Measurements from ENCODE around the gene ARHGEF28. TPM values are rescaled to one million over a fixed set of nuclear protein-coding genes. Genes with fewer than 3 reads are reported as not detected.

The ARHGEF28 gene
- polyA plus RNA-seq, 1 donor, result 16.6 TPM

- Histone ChIP-seq H3K36me3 (ENCODE audit: control insufficient read depth, insufficient read depth, low read length) (no peaks in the 10 kb centered on the region), H3K9me3 (ENCODE audit: control insufficient read depth, low read depth, low read length) (no peaks in the 10 kb centered on the region), H3K27me3 (ENCODE audit: control insufficient read depth, insufficient read depth, low read length) (no peaks in the 10 kb centered on the region), H3K4me1 (ENCODE audit: control insufficient read depth, insufficient read depth, low read length) (no peaks in the 10 kb centered on the region), H3K4me3 (ENCODE audit: low read length) (no peak overlapping the region), H3K27ac (ENCODE audit: low read length) (no peak overlapping the region)
- DNase-seq, result peak; percentile 33 to 60
- WGBS (ENCODE audit: insufficient coverage, low lambda C conversion rate), result no CpG with 5 or more reads among the region's 2 CpGs
Measured at GRCh38 chr5:73637565-73637964, 11.6 kb downstream of the ARHGEF28 start.

GRCh38 chr5:73638344-73639095 is 12.5 kb downstream of the ARHGEF28 start:
- H3K36me3 ChIP-seq (ENCODE audit: control insufficient read depth, insufficient read depth, low read length), result no peaks in the 10 kb centered on the region
- no peaks in the 10 kb centered on the region for H3K9me3 ChIP-seq (ENCODE audit: control insufficient read depth, low read depth, low read length)
- 72% methylated on average over 2 of the region's 4 CpGs for WGBS (ENCODE audit: insufficient coverage, low lambda C conversion rate)
- no peak overlapping the region for H3K27ac ChIP-seq (ENCODE audit: low read length)
- no peaks in the 10 kb centered on the region for H3K27me3 ChIP-seq (ENCODE audit: control insufficient read depth, insufficient read depth, low read length)
- no peak for DNase-seq
- H3K4me3 ChIP-seq (ENCODE audit: low read length), result no peak overlapping the region
- H3K4me1 ChIP-seq (ENCODE audit: control insufficient read depth, insufficient read depth, low read length), result no peaks in the 10 kb centered on the region

GRCh38 chr5:73640861-73641320 is 14.9 kb downstream of the ARHGEF28 start:
- no peak overlapping the region for H3K27ac ChIP-seq (ENCODE audit: low read length)
- WGBS (ENCODE audit: insufficient coverage, low lambda C conversion rate), result no CpG with 5 or more reads among the region's 1 CpG

GRCh38 chr5:73641811-73642210 is 15.8 kb downstream of the ARHGEF28 start:
- no peaks in the 10 kb centered on the region for H3K27me3 ChIP-seq (ENCODE audit: control insufficient read depth, insufficient read depth, low read length)
- DNase-seq, result no peak
- WGBS (ENCODE audit: insufficient coverage, low lambda C conversion rate), result no CpG with 5 or more reads among the region's 5 CpGs
- H3K9me3 ChIP-seq (ENCODE audit: control insufficient read depth, low read depth, low read length), result no peaks in the 10 kb centered on the region
- H3K4me3 ChIP-seq (ENCODE audit: low read length), result no peak overlapping the region
- H3K4me1 ChIP-seq (ENCODE audit: control insufficient read depth, insufficient read depth, low read length), result no peaks in the 10 kb centered on the region
- H3K36me3 ChIP-seq (ENCODE audit: control insufficient read depth, insufficient read depth, low read length), result no peaks in the 10 kb centered on the region
- no peak overlapping the region for H3K27ac ChIP-seq (ENCODE audit: low read length)

More at GRCh38 chr5:73640861-73641320, 14.9 kb downstream of the ARHGEF28 start:
- Histone ChIP-seq H3K4me3 (ENCODE audit: low read length) (no peak overlapping the region), H3K4me1 (ENCODE audit: control insufficient read depth, insufficient read depth, low read length) (no peaks in the 10 kb centered on the region), H3K27me3 (ENCODE audit: control insufficient read depth, insufficient read depth, low read length) (no peaks in the 10 kb centered on the region), H3K36me3 (ENCODE audit: control insufficient read depth, insufficient read depth, low read length) (no peaks in the 10 kb centered on the region), H3K9me3 (ENCODE audit: control insufficient read depth, low read depth, low read length) (no peaks in the 10 kb centered on the region)
- no peak for DNase-seq

- no peaks in the 10 kb centered on the region for H3K4me1 ChIP-seq (ENCODE audit: control insufficient read depth, insufficient read depth, low read length)
- no peaks in the 10 kb centered on the region for H3K9me3 ChIP-seq (ENCODE audit: control insufficient read depth, low read depth, low read length)
- H3K27ac ChIP-seq (ENCODE audit: low read length), result no peak overlapping the region
- no peak for DNase-seq
- WGBS (ENCODE audit: insufficient coverage, low lambda C conversion rate), result 75% methylated on average over 3 of the region's 4 CpGs
- no peaks in the 10 kb centered on the region for H3K27me3 ChIP-seq (ENCODE audit: control insufficient read depth, insufficient read depth, low read length)
- no peak overlapping the region for H3K4me3 ChIP-seq (ENCODE audit: low read length)
- no peaks in the 10 kb centered on the region for H3K36me3 ChIP-seq (ENCODE audit: control insufficient read depth, insufficient read depth, low read length)
Measured at GRCh38 chr5:73642344-73642743, 16.3 kb downstream of the ARHGEF28 start.

GRCh38 chr5:73644385-73644963 is 18.5 kb downstream of the ARHGEF28 start:
- WGBS (ENCODE audit: insufficient coverage, low lambda C conversion rate), result no CpG with 5 or more reads among the region's 3 CpGs
- no peak for DNase-seq
- Histone ChIP-seq H3K27ac (ENCODE audit: low read length) (no peak overlapping the region), H3K36me3 (ENCODE audit: control insufficient read depth, insufficient read depth, low read length) (no peaks in the 10 kb centered on the region), H3K4me1 (ENCODE audit: control insufficient read depth, insufficient read depth, low read length) (peaks cover 3% of the 10 kb centered on the region), H3K4me3 (ENCODE audit: low read length) (no peak overlapping the region), H3K9me3 (ENCODE audit: control insufficient read depth, low read depth, low read length) (no peaks in the 10 kb centered on the region), H3K27me3 (ENCODE audit: control insufficient read depth, insufficient read depth, low read length) (no peaks in the 10 kb centered on the region)

GRCh38 chr5:73647721-73648120 is 21.7 kb downstream of the ARHGEF28 start:
- no peak for DNase-seq
- Histone ChIP-seq H3K36me3 (ENCODE audit: control insufficient read depth, insufficient read depth, low read length) (no peaks in the 10 kb centered on the region), H3K27ac (ENCODE audit: low read length) (peak overlapping the region; percentile 85), H3K27me3 (ENCODE audit: control insufficient read depth, insufficient read depth, low read length) (no peaks in the 10 kb centered on the region), H3K4me1 (ENCODE audit: control insufficient read depth, insufficient read depth, low read length) (peaks cover 3% of the 10 kb centered on the region), H3K9me3 (ENCODE audit: control insufficient read depth, low read depth, low read length) (no peaks in the 10 kb centered on the region), H3K4me3 (ENCODE audit: low read length) (no peak overlapping the region)

- Histone ChIP-seq H3K4me3 (ENCODE audit: low read length) (no peak overlapping the region), H3K27me3 (ENCODE audit: control insufficient read depth, insufficient read depth, low read length) (no peaks in the 10 kb centered on the region), H3K4me1 (ENCODE audit: control insufficient read depth, insufficient read depth, low read length) (peaks cover 3% of the 10 kb centered on the region), H3K9me3 (ENCODE audit: control insufficient read depth, low read depth, low read length) (no peaks in the 10 kb centered on the region), H3K27ac (ENCODE audit: low read length) (peak overlapping the region; percentile 85), H3K36me3 (ENCODE audit: control insufficient read depth, insufficient read depth, low read length) (no peaks in the 10 kb centered on the region)
- DNase-seq, result peak; percentile 55 to 72
- WGBS (ENCODE audit: insufficient coverage, low lambda C conversion rate), result no CpG with 5 or more reads among the region's 1 CpG
Measured at GRCh38 chr5:73648515-73648914, 22.5 kb downstream of the ARHGEF28 start.

- Histone ChIP-seq H3K9me3 (ENCODE audit: control insufficient read depth, low read depth, low read length) (no peaks in the 10 kb centered on the region), H3K27me3 (ENCODE audit: control insufficient read depth, insufficient read depth, low read length) (no peaks in the 10 kb centered on the region), H3K4me3 (ENCODE audit: low read length) (no peak overlapping the region), H3K4me1 (ENCODE audit: control insufficient read depth, insufficient read depth, low read length) (peaks cover 11% of the 10 kb centered on the region), H3K27ac (ENCODE audit: low read length) (no peak overlapping the region), H3K36me3 (ENCODE audit: control insufficient read depth, insufficient read depth, low read length) (no peaks in the 10 kb centered on the region)
- DNase-seq, result no peak
- WGBS (ENCODE audit: insufficient coverage, low lambda C conversion rate), result no CpG with 5 or more reads among the region's 3 CpGs
Measured at GRCh38 chr5:73649926-73650325, 23.9 kb downstream of the ARHGEF28 start.

GRCh38 chr5:73652391-73652790 is 26.4 kb downstream of the ARHGEF28 start:
- H3K4me3 ChIP-seq (ENCODE audit: low read length), result no peak overlapping the region
- no peak for DNase-seq
- no CpG with 5 or more reads among the region's 2 CpGs for WGBS (ENCODE audit: insufficient coverage, low lambda C conversion rate)
- no peaks in the 10 kb centered on the region for H3K36me3 ChIP-seq (ENCODE audit: control insufficient read depth, insufficient read depth, low read length)
- no peaks in the 10 kb centered on the region for H3K9me3 ChIP-seq (ENCODE audit: control insufficient read depth, low read depth, low read length)
- no peak overlapping the region for H3K27ac ChIP-seq (ENCODE audit: low read length)
- H3K27me3 ChIP-seq (ENCODE audit: control insufficient read depth, insufficient read depth, low read length), result no peaks in the 10 kb centered on the region
- H3K4me1 ChIP-seq (ENCODE audit: control insufficient read depth, insufficient read depth, low read length), result peaks cover 11% of the 10 kb centered on the region
